ENCODE results near the gene MCRIP2. TPM values are rescaled to one million over a fixed set of nuclear protein-coding genes. Genes with fewer than 3 reads are reported as not detected.

The MCRIP2 gene
- total RNA-seq, 1 donor from 2014 or later = 20.9 TPM

GRCh38 chr16:619476-620100 is 22.0 kb upstream of the MCRIP2 start:
- Mint-ChIP-seq H3K27ac (ENCODE audit: unreplicated experiment) (no peak overlapping the region), H3K36me3 (ENCODE audit: low read depth, unreplicated experiment) (peaks cover 7% of the 10 kb centered on the region), H3K4me1 (ENCODE audit: low read depth, unreplicated experiment) (no peaks in the 10 kb centered on the region), H3K9me3 (ENCODE audit: unreplicated experiment) (no peaks in the 10 kb centered on the region), H3K27me3 (ENCODE audit: low read depth, unreplicated experiment) (no peaks in the 10 kb centered on the region), H3K4me3 (ENCODE audit: unreplicated experiment) (no peak overlapping the region)
- Histone ChIP-seq H3K4me1 (ENCODE audit: insufficient read depth, low read length) (peaks cover 15% of the 10 kb centered on the region), H3K27me3 (ENCODE audit: insufficient read depth, low read length) (no peaks in the 10 kb centered on the region), H3K4me2 (ENCODE audit: low read length) (no peak overlapping the region), H3K9me3 (ENCODE audit: insufficient read depth, low read depth, low read length) (no peaks in the 10 kb centered on the region), H3K9ac (ENCODE audit: low read length) (no peak overlapping the region), H3K79me2 (ENCODE audit: insufficient read depth, low read length) (peaks cover 2% of the 10 kb centered on the region), H3K27ac (ENCODE audit: low read depth, low read length) (no peak overlapping the region), H3K4me3 (ENCODE audit: insufficient read depth, low read depth, low read length) (no peak overlapping the region), H2AFZ (ENCODE audit: low read depth, low read length) (no peak overlapping the region), H3K36me3 (ENCODE audit: insufficient read depth, low read length) (no peaks in the 10 kb centered on the region), H4K20me1 (ENCODE audit: insufficient read depth, low read length) (peaks cover 35% of the 10 kb centered on the region)
- no peak for DNase-seq (ENCODE audit: low read depth)
- TF ChIP-seq EZH2 (IDR thresholded peaks at IDR 0.05; ENCODE audit: insufficient read depth, low read length) = no peak
- TF ChIP-seq, protein P1, sequence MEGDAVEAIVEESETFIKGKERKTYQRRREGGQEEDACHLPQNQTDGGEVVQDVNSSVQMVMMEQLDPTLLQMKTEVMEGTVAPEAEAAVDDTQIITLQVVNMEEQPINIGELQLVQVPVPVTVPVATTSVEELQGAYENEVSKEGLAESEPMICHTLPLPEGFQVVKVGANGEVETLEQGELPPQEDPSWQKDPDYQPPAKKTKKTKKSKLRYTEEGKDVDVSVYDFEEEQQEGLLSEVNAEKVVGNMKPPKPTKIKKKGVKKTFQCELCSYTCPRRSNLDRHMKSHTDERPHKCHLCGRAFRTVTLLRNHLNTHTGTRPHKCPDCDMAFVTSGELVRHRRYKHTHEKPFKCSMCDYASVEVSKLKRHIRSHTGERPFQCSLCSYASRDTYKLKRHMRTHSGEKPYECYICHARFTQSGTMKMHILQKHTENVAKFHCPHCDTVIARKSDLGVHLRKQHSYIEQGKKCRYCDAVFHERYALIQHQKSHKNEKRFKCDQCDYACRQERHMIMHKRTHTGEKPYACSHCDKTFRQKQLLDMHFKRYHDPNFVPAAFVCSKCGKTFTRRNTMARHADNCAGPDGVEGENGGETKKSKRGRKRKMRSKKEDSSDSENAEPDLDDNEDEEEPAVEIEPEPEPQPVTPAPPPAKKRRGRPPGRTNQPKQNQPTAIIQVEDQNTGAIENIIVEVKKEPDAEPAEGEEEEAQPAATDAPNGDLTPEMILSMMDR (IDR thresholded peaks at IDR 0.05; ENCODE audit: insufficient read depth, low read depth, low read length) = no peak
- no peak for FAIRE-seq

- Histone ChIP-seq H3K27me3 (ENCODE audit: insufficient read depth, low read length) (no peaks in the 10 kb centered on the region), H4K20me1 (ENCODE audit: insufficient read depth, low read length) (peaks cover 29% of the 10 kb centered on the region), H3K9ac (ENCODE audit: low read length) (no peak overlapping the region), H3K4me1 (ENCODE audit: insufficient read depth, low read length) (peaks cover 15% of the 10 kb centered on the region), H3K4me2 (ENCODE audit: low read length) (no peak overlapping the region), H3K9me3 (ENCODE audit: insufficient read depth, low read depth, low read length) (no peaks in the 10 kb centered on the region), H2AFZ (ENCODE audit: low read depth, low read length) (no peak overlapping the region), H3K27ac (ENCODE audit: low read depth, low read length) (no peak overlapping the region), H3K79me2 (ENCODE audit: insufficient read depth, low read length) (peaks cover 2% of the 10 kb centered on the region), H3K36me3 (ENCODE audit: insufficient read depth, low read length) (no peaks in the 10 kb centered on the region), H3K4me3 (ENCODE audit: insufficient read depth, low read depth, low read length) (no peak overlapping the region)
- no peak for TF ChIP-seq EZH2 (IDR thresholded peaks at IDR 0.05; ENCODE audit: insufficient read depth, low read length)
- TF ChIP-seq, protein P1 (IDR thresholded peaks at IDR 0.05; ENCODE audit: insufficient read depth, low read depth, low read length) = no peak
- no peak for FAIRE-seq
- no peaks in the 10 kb centered on the region for H3K27me3 Mint-ChIP-seq (ENCODE audit: low read depth, unreplicated experiment)
- H3K27ac Mint-ChIP-seq (ENCODE audit: unreplicated experiment) = no peak overlapping the region
- peaks cover 2% of the 10 kb centered on the region for H3K36me3 Mint-ChIP-seq (ENCODE audit: low read depth, unreplicated experiment)
- no peaks in the 10 kb centered on the region for H3K4me1 Mint-ChIP-seq (ENCODE audit: low read depth, unreplicated experiment)
- H3K4me3 Mint-ChIP-seq (ENCODE audit: unreplicated experiment) = no peak overlapping the region
- no peak for DNase-seq (ENCODE audit: low read depth)
- H3K9me3 Mint-ChIP-seq (ENCODE audit: unreplicated experiment) = no peaks in the 10 kb centered on the region
Measured at GRCh38 chr16:620700-621525, 20.7 kb upstream of the MCRIP2 start.

Measured in astrocyte (in vitro differentiated cells and primary cell).